ENCODE results near the gene HERPUD1.
"Not testable (repeated sequence)": the region's sequence is repeated elsewhere in the genome, so short reads cannot be mapped to it uniquely, and the experiment has no call there.

Gene HERPUD1

DNA sequence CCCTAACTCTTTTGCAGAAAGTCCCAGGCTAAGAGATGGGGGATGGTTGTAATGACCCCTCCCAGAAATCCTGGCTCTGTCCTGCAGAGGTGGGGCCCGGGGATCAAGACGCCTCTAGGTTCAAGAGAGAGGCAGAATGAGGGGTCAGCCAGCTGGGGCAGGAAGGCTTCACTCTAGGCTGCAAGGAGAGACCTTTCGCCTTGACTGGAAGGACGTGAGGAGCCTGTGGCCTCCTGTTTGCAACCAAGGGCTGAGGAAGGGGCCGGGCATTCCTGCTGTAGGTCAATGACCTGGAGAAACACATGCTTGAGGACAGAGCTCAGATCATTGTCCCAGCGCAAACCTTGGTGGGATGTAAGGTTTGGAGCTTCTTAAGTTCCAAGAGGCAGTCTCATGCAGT, 21.1 kb downstream of the HERPUD1 start:
- no peak for DNase-seq (ENCODE audit: low read depth in 1 of 2, low spot score in 1 of 2)

GRCh38 chr16:56956076-56956475, 24.1 kb downstream of the HERPUD1 start:
- DNase-seq (ENCODE audit: low read depth in 1 of 2, low spot score in 1 of 2), result no peak

GRCh38 chr16:56956756-56957155, 24.8 kb downstream of the HERPUD1 start:
- no peak for DNase-seq (ENCODE audit: low read depth in 1 of 2, low spot score in 1 of 2)

DNA sequence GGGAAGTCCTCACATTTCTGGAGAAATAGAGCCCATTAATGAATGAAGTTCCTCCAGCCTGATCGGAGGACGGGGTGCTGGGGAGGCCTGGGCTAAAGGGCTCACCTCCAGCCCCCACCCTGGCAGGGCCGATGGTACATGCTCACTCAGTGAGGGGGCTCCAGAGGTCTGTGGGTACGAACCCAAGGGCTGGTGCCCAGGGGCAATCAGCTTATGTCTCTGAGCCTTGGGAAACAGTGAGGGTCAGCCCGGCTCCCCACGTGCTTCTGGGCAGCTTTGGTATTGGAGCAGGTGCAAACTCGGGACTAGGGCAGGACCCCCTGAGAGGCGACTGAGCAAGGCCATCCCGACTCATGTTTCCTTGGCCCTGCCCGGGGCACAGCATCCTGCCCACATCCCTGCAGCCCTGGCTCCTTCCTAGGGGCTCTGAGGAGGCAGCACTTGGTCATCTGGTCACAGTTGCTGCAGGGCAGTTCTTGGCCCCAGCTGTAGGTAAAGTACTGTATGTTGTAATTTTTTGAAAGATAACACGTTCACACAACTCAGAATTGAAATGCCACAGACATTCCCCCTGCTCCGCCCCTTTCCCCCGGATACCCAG, 28.8 kb downstream of the HERPUD1 start:
- no peak for DNase-seq (ENCODE audit: low read depth in 1 of 2, low spot score in 1 of 2)

- no peak for DNase-seq (ENCODE audit: low read depth in 1 of 2, low spot score in 1 of 2)
These were observed 29.4 kb downstream of the HERPUD1 start for GRCh38 chr16:56961386-56961785.

- DNase-seq (ENCODE audit: low read depth in 1 of 2, low spot score in 1 of 2), result no peak
These were observed 29.9 kb downstream of the HERPUD1 start, which contains the start of gene CETP for GRCh38 chr16:56961851-56962281. CETP (plus strand) TSS chr16:56961950; CDS start chr16:56961980, 30 bp downstream.

GRCh38 chr16:56964243-56965148, 32.6 kb downstream of the HERPUD1 start:
- DNase-seq (ENCODE audit: low read depth in 1 of 2, low spot score in 1 of 2), result peak; percentile 92 to 96

- DNase-seq (ENCODE audit: low read depth in 1 of 2, low spot score in 1 of 2), result no peak
These were observed 33.5 kb downstream of the HERPUD1 start for GRCh38 chr16:56965149-56966092.

- DNase-seq (ENCODE audit: low read depth in 1 of 2, low spot score in 1 of 2), result no peak
These were observed 34.1 kb downstream of the HERPUD1 start for GRCh38 chr16:56966093-56966475.

GRCh38 chr16:56967733-56968132, 35.8 kb downstream of the HERPUD1 start:
- DNase-seq (ENCODE audit: low read depth in 1 of 2, low spot score in 1 of 2), result no peak

DNA sequence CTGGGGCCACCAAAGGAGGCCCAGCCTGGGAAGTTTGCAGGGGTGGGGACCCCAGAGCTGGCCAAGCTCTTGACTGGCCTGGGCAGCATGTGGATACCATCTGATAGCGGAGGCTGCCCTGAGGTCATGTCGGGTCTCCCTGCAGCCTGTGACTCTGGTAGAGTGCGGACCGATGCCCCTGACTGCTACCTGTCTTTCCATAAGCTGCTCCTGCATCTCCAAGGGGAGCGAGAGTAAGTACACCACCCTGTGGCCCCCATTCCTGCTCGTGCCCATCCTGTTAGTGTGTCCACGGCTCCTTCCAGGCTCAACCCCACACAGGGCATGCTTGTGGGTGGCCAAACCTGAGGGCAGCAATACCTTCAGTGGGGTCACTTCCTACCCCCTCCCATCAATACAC, 37.8 kb downstream of the HERPUD1 start:
- no peak for DNase-seq (ENCODE audit: low read depth in 1 of 2, low spot score in 1 of 2)

GRCh38 chr16:56970934-56971767, 39.2 kb downstream of the HERPUD1 start:
- DNase-seq (ENCODE audit: low read depth in 1 of 2, low spot score in 1 of 2), result no peak

DNA sequence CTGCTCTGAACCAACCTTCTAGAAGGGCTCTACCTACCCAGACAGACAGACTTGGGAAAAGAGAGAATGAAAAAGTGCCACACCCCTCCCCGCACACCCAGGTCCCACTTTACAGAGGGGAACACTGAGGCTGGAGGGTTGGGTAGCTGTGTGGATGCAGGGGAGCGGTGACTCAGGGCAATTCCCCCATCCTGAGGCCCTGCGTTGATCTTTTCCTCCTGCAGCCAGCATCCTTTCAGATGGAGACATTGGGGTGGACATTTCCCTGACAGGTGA, 39.8 kb downstream of the HERPUD1 start:
- no peak for DNase-seq (ENCODE audit: low read depth in 1 of 2, low spot score in 1 of 2)

GRCh38 chr16:56972403-56973293, 40.7 kb downstream of the HERPUD1 start:
- DNase-seq (ENCODE audit: low read depth in 1 of 2, low spot score in 1 of 2), result no peak

GRCh38 chr16:56973294-56973689, 41.4 kb downstream of the HERPUD1 start:
- DNase-seq (ENCODE audit: low read depth in 1 of 2, low spot score in 1 of 2), result no peak

DNA sequence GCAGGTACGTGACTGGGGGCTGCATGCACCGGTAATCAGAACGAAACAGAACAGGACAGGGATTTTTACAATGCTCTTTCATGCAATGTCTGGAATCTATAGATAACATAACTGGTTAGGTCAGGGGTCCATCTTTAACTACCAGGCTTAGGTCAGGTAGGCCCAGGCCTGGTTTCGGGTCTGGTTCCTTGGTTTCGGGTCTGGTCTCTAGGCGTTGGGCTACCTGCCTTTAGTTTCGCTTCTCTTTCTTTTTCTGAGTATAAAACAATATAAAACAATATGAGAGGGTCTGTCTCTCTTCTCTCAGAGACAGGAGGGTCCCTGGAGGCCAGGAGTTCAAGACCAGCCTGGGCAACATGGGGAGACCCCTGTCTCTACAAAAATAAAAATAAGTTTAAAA, 42.0 kb downstream of the HERPUD1 start:
- not testable (repeated sequence) for DNase-seq (ENCODE audit: low read depth in 1 of 2, low spot score in 1 of 2)

DNA sequence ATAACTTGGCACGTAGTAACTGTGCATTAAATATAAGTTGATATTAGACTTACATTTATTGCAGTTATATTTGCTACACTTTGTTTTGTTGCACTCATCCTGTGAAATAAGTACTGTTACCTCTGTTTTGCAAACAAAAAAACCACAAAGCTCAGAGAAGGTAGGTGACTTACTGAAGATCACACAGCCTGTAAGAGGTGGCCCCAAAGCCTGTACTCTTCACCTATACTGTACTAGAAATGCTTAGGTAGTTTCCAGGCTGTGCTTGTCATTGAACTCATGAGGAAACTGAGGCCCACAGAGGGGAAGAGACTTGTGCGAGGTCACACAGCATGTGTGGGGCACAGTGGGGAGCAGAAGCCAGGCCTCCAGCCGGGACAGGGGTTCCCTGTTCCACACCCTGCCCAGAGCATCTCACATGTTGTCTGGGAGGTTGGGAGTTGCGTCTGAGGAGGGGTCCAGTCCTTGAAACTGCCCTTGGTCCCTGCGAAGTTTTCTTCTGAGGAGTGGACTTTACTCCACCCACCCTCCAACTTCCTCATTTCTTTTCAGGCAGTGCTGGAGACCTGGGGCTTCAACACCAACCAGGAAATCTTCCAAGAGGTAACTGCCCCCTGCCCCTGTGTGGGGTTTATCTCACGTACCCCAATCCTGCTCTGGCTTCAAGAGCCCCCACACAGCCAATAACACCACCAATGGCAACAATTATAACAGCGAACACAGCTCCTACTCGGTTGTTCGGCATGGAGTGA, 42.8 kb downstream of the HERPUD1 start:
- DNase-seq (ENCODE audit: low read depth in 1 of 2, low spot score in 1 of 2), result no peak

- DNase-seq (ENCODE audit: low read depth in 1 of 2, low spot score in 1 of 2), result no peak
These were observed 43.8 kb downstream of the HERPUD1 start for GRCh38 chr16:56975714-56976113.

DNA sequence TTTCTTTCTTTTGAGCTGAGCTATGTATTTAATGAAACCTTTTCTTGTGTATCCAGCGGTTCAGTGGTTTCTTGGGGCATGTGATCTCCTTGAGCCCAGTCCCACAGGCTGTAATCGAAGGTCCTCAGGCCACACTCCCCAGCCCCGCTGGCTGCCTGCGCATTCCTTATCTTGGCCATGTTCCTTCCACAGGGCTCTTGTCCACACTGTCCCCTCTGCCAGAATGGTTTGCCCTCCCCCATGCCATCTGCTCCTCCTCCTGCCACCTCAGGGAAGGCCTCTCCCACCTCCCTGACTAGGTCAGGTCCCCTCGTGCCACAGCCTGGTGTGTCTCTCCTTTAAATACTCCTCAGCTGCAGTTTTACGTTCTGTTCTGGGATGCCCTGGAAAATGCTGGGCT, 45.3 kb downstream of the HERPUD1 start:
- no peak for DNase-seq (ENCODE audit: low read depth in 1 of 2, low spot score in 1 of 2)

All from stimulated activated CD4-positive, alpha-beta T cell treated with anti-CD3 and anti-CD28 coated beads, Interleukin-15, amount 100 ng/mL, for 1 hour (primary cell).